H1 (cell line): ENCODE results near the gene HAUS2. TPM values are rescaled to one million over a fixed set of nuclear protein-coding genes. Genes with fewer than 3 reads are reported as not detected.

Experiments
- CTCF ChIA-PET: fragments of 300-600 bp; sonication (Branson Sonifier 250); formaldehyde crosslinking; loops from one replicate; lab custom pipeline; 2021; ENCODE audit not compliant: partially characterized antibody; lab: Charles Lee
- POLR2A ChIA-PET: fragments of 300-600 bp; sonication (Branson Sonifier 250); formaldehyde crosslinking; loops from one replicate; lab custom pipeline; 2021; ENCODE audit warnings: inconsistent platforms; ENCODE audit not compliant: partially characterized antibody; lab: Charles Lee
- DNase-seq, 2 experiments: peaks; one replicate each; pipeline versions ENCODE4 v3.0.0 to v3.0.0-alpha.2; 2010 to 2022; ENCODE audit warnings: low spot score in 2 of 2, low read depth in 1 of 2, mixed read lengths in 1 of 2
- FAIRE-seq: peaks from 2 replicates; lab custom pipeline; 2011; peaks lifted over from hg19 to GRCh38; lab: Jason Lieb, UNC
- H2AFZ ChIP-seq: 2 replicates; pipeline ENCODE4 v1.8.1; 2012; ENCODE audit warnings: low read length, inconsistent platforms
- H2AK5ac ChIP-seq: 2 replicates; pipeline ENCODE4 v1.6.1; 2013; ENCODE audit warnings: low read depth, low read length
- H2BK120ac ChIP-seq: replicated peaks from 2 replicates; pipeline ENCODE3; 2013; ENCODE audit warnings: low read depth, low read length, inconsistent platforms
- H2BK12ac ChIP-seq: 2 replicates; pipeline ENCODE4 v1.6.1; 2013; ENCODE audit warnings: low read depth, low read length
- H2BK15ac ChIP-seq: 2 replicates; pipeline ENCODE4 v1.6.1; 2013; ENCODE audit warnings: low read length
- H2BK20ac ChIP-seq: 2 replicates; pipeline ENCODE4 v1.6.1; 2013; ENCODE audit warnings: low read length
- H2BK5ac ChIP-seq: 2 replicates; pipeline ENCODE4 v1.6.1; 2013; ENCODE audit warnings: low read depth, low read length
- H3K14ac ChIP-seq: 2 replicates; pipeline ENCODE4 v1.6.1; 2013; ENCODE audit warnings: inconsistent platforms; ENCODE audit not compliant: insufficient read length
- H3K18ac ChIP-seq: 2 replicates; pipeline ENCODE4 v1.6.1; 2013; ENCODE audit warnings: low read length; ENCODE audit errors: extremely low read depth
- H3K23ac ChIP-seq: 2 replicates; pipeline ENCODE4 v1.6.1; 2013; ENCODE audit warnings: inconsistent platforms; ENCODE audit not compliant: insufficient read length
- H3K23me2 ChIP-seq: 2 replicates; pipeline ENCODE4 v1.6.1; 2013; ENCODE audit warnings: low read depth, low read length
- H3K27ac ChIP-seq: 2 replicates; pipeline ENCODE4 v1.6.1; 2011; ENCODE audit warnings: low read depth, low read length, inconsistent platforms
- H3K27me3 ChIP-seq, 4 experiments: replicated peaks in 1 of 4; 1 replicate in 1 of 4; 2 replicates in 3 of 4; pipeline versions ENCODE4 v1.6.1 to v1.8.1; 2011 to 2013; ENCODE audit warnings: low read length in 3 of 4, mild to moderate bottlenecking in 3 of 4, inconsistent platforms in 2 of 4, mixed read lengths in 2 of 4, moderate library complexity in 1 of 4; ENCODE audit not compliant: control insufficient read depth in 3 of 4, insufficient read depth in 3 of 4; ENCODE audit errors: extremely low read depth in 1 of 4
- H3K36me3 ChIP-seq, 4 experiments: 2 replicates each; pipeline versions ENCODE4 v1.6.1 to v1.8.1; 2011 to 2013; ENCODE audit warnings: mild to moderate bottlenecking in 4 of 4, low read length in 3 of 4, moderate library complexity in 2 of 4, control low read depth in 1 of 4, inconsistent platforms in 1 of 4; ENCODE audit not compliant: insufficient read depth in 4 of 4, control insufficient read depth in 2 of 4
- H3K4ac ChIP-seq: replicated peaks from 2 replicates; pipeline ENCODE3; 2013; ENCODE audit warnings: low read length, low read depth, mixed read lengths, inconsistent platforms; ENCODE audit not compliant: insufficient read length
- H3K4me1 ChIP-seq, 4 experiments: replicated peaks in 1 of 4; 1 replicate in 1 of 4; 2 replicates in 3 of 4; pipeline versions ENCODE4 v1.6.1 to v1.8.1; 2011 to 2013; ENCODE audit warnings: low read length in 3 of 4, inconsistent platforms in 2 of 4, mixed read lengths in 1 of 4; ENCODE audit not compliant: insufficient read depth in 4 of 4, control insufficient read depth in 3 of 4
- H3K4me2 ChIP-seq, 2 experiments: 2 replicates each; pipeline versions ENCODE4 v1.6.1 to v1.8.1; 2011 to 2013; ENCODE audit warnings: low read depth in 2 of 2, low read length in 2 of 2, control low read depth in 1 of 2, inconsistent platforms in 1 of 2, mild to moderate bottlenecking in 1 of 2; ENCODE audit not compliant: insufficient read depth in 1 of 2
- H3K4me3 ChIP-seq, 4 experiments: fragments of 200-600, 300-600 bp in 1 of 4; sonication (generic), shearing (Covaris generic), sonication (Bioruptor Twin) in 1 of 4; 2 replicates each; pipeline versions ENCODE4 v1.5.1 to v1.8.1; 2011 to 2016; ENCODE audit warnings: low read length in 4 of 4, low read depth in 3 of 4, control low read depth in 2 of 4, inconsistent platforms in 2 of 4, mild to moderate bottlenecking in 2 of 4, mixed read lengths in 1 of 4, moderate library complexity in 1 of 4; ENCODE audit not compliant: insufficient read depth in 2 of 4; ENCODE audit errors: extremely low read depth in 1 of 4
- H3K56ac ChIP-seq: replicated peaks from 2 replicates; pipeline ENCODE3; 2013; ENCODE audit warnings: low read depth, mild to moderate bottlenecking, mixed read lengths, low read length, inconsistent platforms; ENCODE audit not compliant: insufficient read length
- H3K79me1 ChIP-seq: 2 replicates; pipeline ENCODE4 v1.6.1; 2013; ENCODE audit warnings: low read depth, low read length, control low read depth
- H3K79me2 ChIP-seq, 2 experiments: 2 replicates each; pipeline versions ENCODE4 v1.6.1 to v1.8.1; 2012 to 2013; ENCODE audit warnings: low read length in 2 of 2, mild to moderate bottlenecking in 2 of 2, inconsistent platforms in 1 of 2; ENCODE audit not compliant: insufficient read depth in 2 of 2, control insufficient read depth in 1 of 2
- H3K9ac ChIP-seq, 4 experiments: replicated peaks in 1 of 4; 1 replicate in 1 of 4; 2 replicates in 3 of 4; pipeline versions ENCODE4 v1.6.1 to v1.8.1; 2011 to 2013; ENCODE audit warnings: low read depth in 3 of 4, low read length in 3 of 4, control low read depth in 2 of 4, mild to moderate bottlenecking in 2 of 4, moderate library complexity in 2 of 4, inconsistent platforms in 1 of 4; ENCODE audit errors: extremely low read depth in 1 of 4
- H3K9me3 ChIP-seq, 2 experiments: 2 replicates each; pipeline versions ENCODE4 v1.6.1 to v1.8.1; 2012 to 2013; ENCODE audit warnings: mild to moderate bottlenecking in 2 of 2, moderate library complexity in 2 of 2, control low read depth in 1 of 2, inconsistent platforms in 1 of 2, low read depth in 1 of 2, low read length in 1 of 2, mixed read lengths in 1 of 2; ENCODE audit not compliant: insufficient read depth in 2 of 2
- H4K20me1 ChIP-seq, 2 experiments: replicated peaks in 1 of 2; 2 replicates each; pipeline versions ENCODE3 to v1.8.1; 2011 to 2013; ENCODE audit warnings: inconsistent platforms in 2 of 2, low read length in 2 of 2, mild to moderate bottlenecking in 1 of 2; ENCODE audit not compliant: insufficient read depth in 2 of 2, control insufficient read depth in 1 of 2
- H4K5ac ChIP-seq: 2 replicates; pipeline ENCODE4 v1.6.1; 2013; ENCODE audit warnings: low read length, low read depth, mixed read lengths, inconsistent platforms; ENCODE audit not compliant: insufficient read length
- H4K8ac ChIP-seq: 2 replicates; pipeline ENCODE4 v1.8.0; 2013; ENCODE audit warnings: mild to moderate bottlenecking, moderate library complexity, low read length, inconsistent platforms; ENCODE audit not compliant: insufficient read depth; ENCODE audit errors: extremely low read depth
- H4K91ac ChIP-seq: replicated peaks from 2 replicates; pipeline ENCODE3; 2013; ENCODE audit warnings: low read length, mixed read lengths, inconsistent platforms; ENCODE audit not compliant: insufficient read length
- CBX8 ChIP-seq: fragments of 300-800, 300-1000 bp; sonication (generic); IDR thresholded peaks from 2 replicates; pipeline ENCODE4 v1.7.1; 2016; ENCODE audit warnings: low read depth, low read length, borderline replicate concordance
- KDM5A ChIP-seq: fragments of 200-600 bp; IDR thresholded peaks from 2 replicates; pipeline ENCODE4 v1.7.1; 2012; ENCODE audit warnings: mild to moderate bottlenecking, low read length, inconsistent platforms, mixed read lengths
- SP1 ChIP-seq: IDR thresholded peaks from 2 replicates; pipeline ENCODE4 v1.6.1; 2011; ENCODE audit warnings: low read depth, low read length
- WGBS, 2 experiments: shearing (Covaris generic) in 1 of 2; methylation state at CpG; one replicate each; pipeline versions ENCODE4 v1.1.6 to v1.1.7; 2013 to 2015; ENCODE audit warnings: low lambda C conversion rate in 2 of 2, mixed read lengths in 2 of 2, inconsistent platforms in 1 of 2, low coverage in 1 of 2, missing lambda C conversion rate in 1 of 2; ENCODE audit not compliant: insufficient replicate concordance in 2 of 2, insufficient coverage in 1 of 2, insufficient read length in 1 of 2; ENCODE audit errors: extremely low coverage in 1 of 2, missing lambda C conversion rate in 1 of 2; 5-methylcytosine and 5-hydroxymethylcytosine counted together
- polyA plus RNA-seq, 7 experiments: library from polyadenylated mRNA; depleted of rRNA in 3 of 7; stranded (reverse) in 5 of 7; unstranded in 2 of 7; fragments of >200 nt in 5 of 7; fragments of 200-250 nt in 2 of 7; gene quantifications; 1 replicate in 5 of 7; 2 replicates in 1 of 7; 4 replicates in 1 of 7; pipeline versions ENCODE4 v1.2.1 to v1.2.3, GENCODE V29; 2011 to 2013; ENCODE audit warnings: missing spikeins in 2 of 7, mixed read lengths in 2 of 7
- total RNA-seq: library from RNA; stranded (reverse); fragmentation: NEBNext Ultra II Directional; extraction: Animal tissue kit (Norgen Biotek cat#: 25700); gene quantifications from 2 replicates; pipeline ENCODE4 v1.2.1, GENCODE V29; 2021

Gene HAUS2
- total and polyA plus RNA-seq, 2 of the 8 experiments (the other 6 are each of a cell fraction or from before 2014, with no cell fraction given): 12.1 to 33.5 TPM

DNA sequence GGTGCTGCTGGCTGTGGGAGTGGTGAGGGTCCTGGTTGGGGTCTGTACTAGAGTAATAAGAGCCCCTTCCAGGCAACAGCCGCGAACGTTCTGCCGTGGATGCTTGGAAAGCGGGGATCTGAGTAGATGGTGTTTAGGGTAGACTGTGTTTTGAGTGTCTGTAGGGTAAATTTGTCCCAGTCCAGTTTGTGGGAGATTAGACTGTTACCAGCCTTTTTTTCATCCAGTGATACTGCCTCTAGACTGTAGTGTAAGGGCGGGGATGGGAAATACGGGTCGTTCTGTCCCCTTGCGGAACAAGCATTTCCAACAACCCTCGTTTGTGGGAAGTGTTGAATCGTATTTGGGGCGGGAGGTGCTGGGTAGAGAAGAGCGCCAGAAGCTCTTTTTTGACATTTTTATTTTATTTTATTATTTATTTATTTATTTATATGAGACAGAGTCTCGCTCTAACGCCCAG is 424 bp downstream of the HAUS2 start:
- peak overlapping the region; percentile 85 for H3K18ac ChIP-seq
- H4K5ac ChIP-seq: peak overlapping the region; percentile 95
- H2AFZ ChIP-seq: peak overlapping the region; percentile 86
- H2BK5ac ChIP-seq: peak overlapping the region; percentile 90
- H3K23ac ChIP-seq: no peak overlapping the region
- H3K79me1 ChIP-seq: peaks cover 2% of the 10 kb centered on the region; the same call in 1 of the 2 replicates
- peak; percentile 83; the same call in 1 of the 2 replicates for TF ChIP-seq KDM5A
- 0 out of 2 replicates have a peak, but pooled peaks have one; percentile 4 for TF ChIP-seq SP1
- no peak for TF ChIP-seq CBX8
- TF ChIP-seq, all 59 proteins: peak for 2
- peak overlapping the region; percentile 94 to 97 (median 96) for H3K9ac ChIP-seq
- H3K56ac ChIP-seq: peak overlapping the region; percentile 89
- H4K8ac ChIP-seq: peak overlapping the region; percentile 99; the same call in 1 of the 2 replicates
- H3K4me2 ChIP-seq: peak overlapping the region; percentile 84 to 86
- H4K91ac ChIP-seq: no peak overlapping the region
- H3K23me2 ChIP-seq: no peaks in the 10 kb centered on the region; the same call in 1 of the 2 replicates
- DNase-seq (no peak), FAIRE-seq (no peak)
- WGBS, 2 experiments: 1% methylated on average over 15 of the region's 15 CpGs; no CpG with 5 or more reads in 1 of the 2 experiments
- peaks cover 0 to 44% of the 10 kb centered on the region in 2 experiments; a peak in 3 of 4 replicates for H3K79me2 ChIP-seq
- H3K36me3 ChIP-seq: peaks cover 0 to 9% (median 2%) of the 10 kb centered on the region in 4 experiments; a peak in 4 of 8 replicates
- H2BK120ac ChIP-seq: no peak overlapping the region
- no peak overlapping the region for H2BK20ac ChIP-seq
- no peak overlapping the region for H2AK5ac ChIP-seq
- peak overlapping the region; percentile 97 for H3K27ac ChIP-seq
- no peaks in the 10 kb centered on the region for H4K20me1 ChIP-seq
- H3K4ac ChIP-seq: peak overlapping the region; percentile 60
- H3K14ac ChIP-seq: no peak overlapping the region
- H3K9me3 ChIP-seq: no peaks in the 10 kb centered on the region
- ChIA-PET CTCF (interaction anchor here (2.4 kb wide), 1 partner anchor 101 kb away, joined by 9 read pairs; no protein-coding TSS in a partner anchor), POLR2A (interaction anchor here (1.3 to 2.0 kb wide), 5 partner anchors 15 to 121 kb away, joined by 3 to 11 read pairs (median 4); partner anchors contain the start of gene STARD9)
- H3K4me3 ChIP-seq: peak overlapping the region; percentile 92 to 97 (median 96)
- H3K27me3 ChIP-seq: no peaks in the 10 kb centered on the region
- H2BK15ac ChIP-seq: no peak overlapping the region
- peak overlapping the region; percentile 88; the same call in 1 of the 2 replicates for H2BK12ac ChIP-seq
- peaks cover 0 to 3% (median 0%) of the 10 kb centered on the region in 4 experiments; a peak in 2 of 7 replicates for H3K4me1 ChIP-seq
